ENCODE measurements around the gene TLE3.

DNA sequence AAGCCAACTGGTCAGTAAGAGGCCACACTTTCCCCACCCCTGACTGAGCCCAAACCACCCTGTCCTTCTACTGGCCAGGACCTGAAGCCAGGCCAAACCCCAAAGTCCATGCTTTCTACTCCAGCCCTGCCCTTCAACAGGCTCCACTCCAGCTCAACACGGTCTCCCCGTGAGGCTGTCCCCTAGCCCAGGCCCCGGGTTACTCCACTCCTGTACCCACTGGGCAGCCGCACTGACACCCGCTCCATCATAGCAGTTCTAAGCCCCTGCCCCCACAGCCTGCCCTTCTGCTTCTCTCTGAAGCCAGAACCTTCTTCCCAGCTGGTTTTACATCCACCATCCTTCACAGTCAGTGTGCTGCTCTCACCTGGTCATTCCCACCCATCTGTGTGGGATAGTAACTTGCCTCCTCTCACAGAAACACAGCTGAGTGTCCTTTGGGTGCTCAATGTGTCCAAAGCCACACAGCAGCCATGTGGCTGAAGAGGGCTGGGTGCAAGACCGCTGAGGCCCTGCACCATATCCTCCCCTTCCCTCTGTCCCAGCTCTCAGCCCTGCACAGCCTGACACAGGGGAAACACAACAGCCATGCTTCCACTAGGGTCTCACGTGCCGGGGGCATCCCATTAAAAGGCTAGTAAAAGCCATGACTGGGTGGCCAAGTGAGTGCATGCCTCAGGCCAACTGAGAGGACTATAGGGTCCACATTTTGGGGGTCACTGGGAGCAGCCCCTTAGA lies 38.1 kb downstream of the TLE3 start:
- TF ChIP-seq, protein P1, sequence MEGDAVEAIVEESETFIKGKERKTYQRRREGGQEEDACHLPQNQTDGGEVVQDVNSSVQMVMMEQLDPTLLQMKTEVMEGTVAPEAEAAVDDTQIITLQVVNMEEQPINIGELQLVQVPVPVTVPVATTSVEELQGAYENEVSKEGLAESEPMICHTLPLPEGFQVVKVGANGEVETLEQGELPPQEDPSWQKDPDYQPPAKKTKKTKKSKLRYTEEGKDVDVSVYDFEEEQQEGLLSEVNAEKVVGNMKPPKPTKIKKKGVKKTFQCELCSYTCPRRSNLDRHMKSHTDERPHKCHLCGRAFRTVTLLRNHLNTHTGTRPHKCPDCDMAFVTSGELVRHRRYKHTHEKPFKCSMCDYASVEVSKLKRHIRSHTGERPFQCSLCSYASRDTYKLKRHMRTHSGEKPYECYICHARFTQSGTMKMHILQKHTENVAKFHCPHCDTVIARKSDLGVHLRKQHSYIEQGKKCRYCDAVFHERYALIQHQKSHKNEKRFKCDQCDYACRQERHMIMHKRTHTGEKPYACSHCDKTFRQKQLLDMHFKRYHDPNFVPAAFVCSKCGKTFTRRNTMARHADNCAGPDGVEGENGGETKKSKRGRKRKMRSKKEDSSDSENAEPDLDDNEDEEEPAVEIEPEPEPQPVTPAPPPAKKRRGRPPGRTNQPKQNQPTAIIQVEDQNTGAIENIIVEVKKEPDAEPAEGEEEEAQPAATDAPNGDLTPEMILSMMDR (IDR thresholded peaks at IDR 0.05): no peak
- no peak for TF ChIP-seq JUND (IDR thresholded peaks at IDR 0.05)
- no peak for TF ChIP-seq RAD21 (IDR thresholded peaks at IDR 0.05; ENCODE audit: low read length)
